ENCODE results near the gene CAMSAP2. TPM values are rescaled to one million over a fixed set of nuclear protein-coding genes. Genes with fewer than 3 reads are reported as not detected.

Gene CAMSAP2
- total RNA-seq, 1 donor from 2014 or later, result 49.4 TPM

DNA sequence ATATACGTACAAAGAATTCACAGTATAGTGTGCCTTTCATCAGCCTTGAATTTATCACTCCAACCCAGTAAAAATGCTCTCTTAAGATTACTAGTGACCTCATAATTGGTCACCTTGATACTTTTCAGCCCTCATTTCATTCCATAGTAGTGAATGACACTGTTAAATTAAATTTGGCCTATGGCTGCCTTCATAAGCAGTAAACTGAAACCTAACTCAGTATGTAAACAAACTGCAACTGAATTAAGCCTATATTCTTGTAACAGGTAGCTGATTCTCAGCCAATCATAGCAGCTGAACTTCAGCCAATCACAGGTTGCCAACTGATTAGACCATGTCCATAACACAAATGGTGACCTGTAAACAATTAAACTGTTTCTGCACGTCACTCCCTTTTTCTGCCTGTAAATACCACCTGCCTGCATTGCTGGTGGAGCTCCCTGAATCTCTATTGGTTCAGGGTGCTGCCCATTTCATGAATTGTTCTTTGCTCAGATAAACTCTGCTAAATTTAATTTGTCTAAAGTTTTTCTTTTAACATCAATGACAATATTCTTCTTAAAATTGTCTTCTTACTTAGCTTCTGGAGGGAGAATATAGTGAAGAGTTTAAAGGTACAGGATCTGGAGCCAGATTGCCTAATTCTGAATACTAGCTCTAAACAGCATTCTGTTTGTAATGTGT, 24.0 kb upstream of the CAMSAP2 start:
- no peak overlapping the region for H3K4me2 ChIP-seq (ENCODE audit: low read length)
- H3K36me3 ChIP-seq (ENCODE audit: insufficient read depth, low read length), result no peaks in the 10 kb centered on the region
- H3K79me2 ChIP-seq (ENCODE audit: insufficient read depth, low read length), result no peaks in the 10 kb centered on the region
- no peak overlapping the region for H3K27ac ChIP-seq (ENCODE audit: low read depth, low read length)
- no peaks in the 10 kb centered on the region for H3K4me1 ChIP-seq (ENCODE audit: insufficient read depth, low read length)
- no peak overlapping the region for H2AFZ ChIP-seq (ENCODE audit: low read depth, low read length)
- Mint-ChIP-seq H3K36me3 (ENCODE audit: low read depth, unreplicated experiment) (no peaks in the 10 kb centered on the region), H3K9me3 (ENCODE audit: unreplicated experiment) (peaks cover 3% of the 10 kb centered on the region), H3K4me1 (ENCODE audit: low read depth, unreplicated experiment) (no peaks in the 10 kb centered on the region), H3K4me3 (ENCODE audit: unreplicated experiment) (no peak overlapping the region), H3K27me3 (ENCODE audit: low read depth, unreplicated experiment) (no peaks in the 10 kb centered on the region), H3K27ac (ENCODE audit: unreplicated experiment) (no peak overlapping the region)
- no peaks in the 10 kb centered on the region for H3K9me3 ChIP-seq (ENCODE audit: insufficient read depth, low read depth, low read length)
- H3K9ac ChIP-seq (ENCODE audit: low read length), result no peak overlapping the region
- TF ChIP-seq EZH2 (IDR thresholded peaks at IDR 0.05; ENCODE audit: insufficient read depth, low read length), result no peak
- TF ChIP-seq, protein P1, sequence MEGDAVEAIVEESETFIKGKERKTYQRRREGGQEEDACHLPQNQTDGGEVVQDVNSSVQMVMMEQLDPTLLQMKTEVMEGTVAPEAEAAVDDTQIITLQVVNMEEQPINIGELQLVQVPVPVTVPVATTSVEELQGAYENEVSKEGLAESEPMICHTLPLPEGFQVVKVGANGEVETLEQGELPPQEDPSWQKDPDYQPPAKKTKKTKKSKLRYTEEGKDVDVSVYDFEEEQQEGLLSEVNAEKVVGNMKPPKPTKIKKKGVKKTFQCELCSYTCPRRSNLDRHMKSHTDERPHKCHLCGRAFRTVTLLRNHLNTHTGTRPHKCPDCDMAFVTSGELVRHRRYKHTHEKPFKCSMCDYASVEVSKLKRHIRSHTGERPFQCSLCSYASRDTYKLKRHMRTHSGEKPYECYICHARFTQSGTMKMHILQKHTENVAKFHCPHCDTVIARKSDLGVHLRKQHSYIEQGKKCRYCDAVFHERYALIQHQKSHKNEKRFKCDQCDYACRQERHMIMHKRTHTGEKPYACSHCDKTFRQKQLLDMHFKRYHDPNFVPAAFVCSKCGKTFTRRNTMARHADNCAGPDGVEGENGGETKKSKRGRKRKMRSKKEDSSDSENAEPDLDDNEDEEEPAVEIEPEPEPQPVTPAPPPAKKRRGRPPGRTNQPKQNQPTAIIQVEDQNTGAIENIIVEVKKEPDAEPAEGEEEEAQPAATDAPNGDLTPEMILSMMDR (IDR thresholded peaks at IDR 0.05; ENCODE audit: insufficient read depth, low read depth, low read length), result no peak
- no peak overlapping the region for H3K4me3 ChIP-seq (ENCODE audit: insufficient read depth, low read depth, low read length)
- FAIRE-seq (no peak), DNase-seq (ENCODE audit: low read depth) (no peak)
- H3K27me3 ChIP-seq (ENCODE audit: insufficient read depth, low read length), result no peaks in the 10 kb centered on the region
- H4K20me1 ChIP-seq (ENCODE audit: insufficient read depth, low read length), result no peaks in the 10 kb centered on the region

DNA sequence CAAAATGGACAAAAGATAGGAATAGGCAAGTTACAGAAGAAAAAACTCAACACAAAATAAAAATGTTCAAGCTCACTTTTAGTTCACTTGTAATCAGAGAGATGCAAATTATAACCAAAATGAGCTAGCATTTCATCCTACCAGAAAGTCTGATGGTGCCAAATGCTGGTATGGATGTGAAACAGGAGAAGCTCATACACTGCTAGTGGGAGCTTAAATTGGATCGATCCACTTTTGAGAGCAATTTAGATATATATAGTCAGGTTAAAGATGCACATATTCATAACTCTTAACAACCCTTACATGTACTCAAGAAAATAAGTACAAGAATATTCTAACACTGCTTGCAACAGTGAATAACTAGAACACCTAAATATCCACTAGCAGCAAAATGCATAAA, 18.5 kb upstream of the CAMSAP2 start:
- Histone ChIP-seq H3K9me3 (ENCODE audit: insufficient read depth, low read depth, low read length) (no peaks in the 10 kb centered on the region), H3K79me2 (ENCODE audit: insufficient read depth, low read length) (no peaks in the 10 kb centered on the region), H3K4me1 (ENCODE audit: insufficient read depth, low read length) (no peaks in the 10 kb centered on the region), H3K4me3 (ENCODE audit: insufficient read depth, low read depth, low read length) (no peak overlapping the region), H2AFZ (ENCODE audit: low read depth, low read length) (no peak overlapping the region), H4K20me1 (ENCODE audit: insufficient read depth, low read length) (no peaks in the 10 kb centered on the region), H3K9ac (ENCODE audit: low read length) (no peak overlapping the region), H3K4me2 (ENCODE audit: low read length) (no peak overlapping the region), H3K36me3 (ENCODE audit: insufficient read depth, low read length) (no peaks in the 10 kb centered on the region), H3K27ac (ENCODE audit: low read depth, low read length) (no peak overlapping the region), H3K27me3 (ENCODE audit: insufficient read depth, low read length) (no peaks in the 10 kb centered on the region)
- TF ChIP-seq, protein P1 (IDR thresholded peaks at IDR 0.05; ENCODE audit: insufficient read depth, low read depth, low read length), result no peak
- TF ChIP-seq EZH2 (IDR thresholded peaks at IDR 0.05; ENCODE audit: insufficient read depth, low read length), result no peak
- no peaks in the 10 kb centered on the region for H3K9me3 Mint-ChIP-seq (ENCODE audit: unreplicated experiment)
- no peak for DNase-seq (ENCODE audit: low read depth)
- H3K4me3 Mint-ChIP-seq (ENCODE audit: unreplicated experiment), result no peak overlapping the region
- H3K4me1 Mint-ChIP-seq (ENCODE audit: low read depth, unreplicated experiment), result no peaks in the 10 kb centered on the region
- H3K27ac Mint-ChIP-seq (ENCODE audit: unreplicated experiment), result no peak overlapping the region
- H3K36me3 Mint-ChIP-seq (ENCODE audit: low read depth, unreplicated experiment), result no peaks in the 10 kb centered on the region
- no peak for FAIRE-seq
- H3K27me3 Mint-ChIP-seq (ENCODE audit: low read depth, unreplicated experiment), result peaks cover 2% of the 10 kb centered on the region

DNA sequence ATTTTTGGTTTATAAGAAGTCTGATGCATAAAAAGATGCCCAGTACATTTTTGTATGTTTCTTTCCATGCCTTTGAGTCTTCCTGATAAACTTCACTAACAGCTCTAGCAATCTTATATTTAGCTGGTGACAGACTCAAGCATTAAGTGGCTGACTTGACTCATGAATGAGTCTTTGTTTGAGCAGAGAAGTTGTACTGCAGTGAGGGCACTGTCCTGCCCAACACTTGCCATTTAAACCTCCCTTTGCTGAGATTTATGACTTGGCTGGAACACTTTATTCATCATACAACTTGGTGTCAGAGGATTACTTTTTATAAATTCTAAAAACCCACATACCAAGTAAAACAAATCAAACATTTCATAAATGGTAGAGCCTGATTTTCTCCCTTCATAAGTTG, 14.6 kb upstream of the CAMSAP2 start:
- H3K9me3 ChIP-seq (ENCODE audit: insufficient read depth, low read depth, low read length), result no peaks in the 10 kb centered on the region
- Mint-ChIP-seq H3K4me3 (ENCODE audit: unreplicated experiment) (no peak overlapping the region), H3K27ac (ENCODE audit: unreplicated experiment) (no peak overlapping the region), H3K4me1 (ENCODE audit: low read depth, unreplicated experiment) (no peaks in the 10 kb centered on the region), H3K9me3 (ENCODE audit: unreplicated experiment) (no peaks in the 10 kb centered on the region), H3K36me3 (ENCODE audit: low read depth, unreplicated experiment) (no peaks in the 10 kb centered on the region), H3K27me3 (ENCODE audit: low read depth, unreplicated experiment) (peaks cover 2% of the 10 kb centered on the region)
- no peak overlapping the region for H3K27ac ChIP-seq (ENCODE audit: low read depth, low read length)
- H3K4me3 ChIP-seq (ENCODE audit: insufficient read depth, low read depth, low read length), result no peak overlapping the region
- FAIRE-seq (no peak), DNase-seq (ENCODE audit: low read depth) (no peak)
- TF ChIP-seq, protein P1 (IDR thresholded peaks at IDR 0.05; ENCODE audit: insufficient read depth, low read depth, low read length), result no peak
- TF ChIP-seq EZH2 (IDR thresholded peaks at IDR 0.05; ENCODE audit: insufficient read depth, low read length), result no peak
- no peaks in the 10 kb centered on the region for H3K27me3 ChIP-seq (ENCODE audit: insufficient read depth, low read length)
- H4K20me1 ChIP-seq (ENCODE audit: insufficient read depth, low read length), result no peaks in the 10 kb centered on the region
- no peaks in the 10 kb centered on the region for H3K79me2 ChIP-seq (ENCODE audit: insufficient read depth, low read length)
- no peaks in the 10 kb centered on the region for H3K4me1 ChIP-seq (ENCODE audit: insufficient read depth, low read length)
- H2AFZ ChIP-seq (ENCODE audit: low read depth, low read length), result no peak overlapping the region
- no peak overlapping the region for H3K4me2 ChIP-seq (ENCODE audit: low read length)
- no peak overlapping the region for H3K9ac ChIP-seq (ENCODE audit: low read length)
- no peaks in the 10 kb centered on the region for H3K36me3 ChIP-seq (ENCODE audit: insufficient read depth, low read length)
